ENCODE results near the gene NFIC. TPM values are rescaled to one million over a fixed set of nuclear protein-coding genes. Genes with fewer than 3 reads are reported as not detected.
A peak's percentile ranks its signal among the peaks of the same experiment; 100 is the strongest.

The NFIC gene
- total and polyA plus RNA-seq, 2 donors from 2014 or later: 20.3 to 173 TPM

- no peaks in the 10 kb centered on the region for H3K27me3 ChIP-seq (ENCODE audit: control insufficient read depth, insufficient read depth, low read length)
- peaks cover 0 to 33% (median 18%) of the 10 kb centered on the region in 3 donors for H3K4me1 ChIP-seq (ENCODE audit: control insufficient read depth in 2 of 3, insufficient read depth in 2 of 3, low read depth in 1 of 3, low read length in 3 of 3)
- H3K9ac ChIP-seq (ENCODE audit: low read length in 3 of 3): peak overlapping the region in 1 of 3 donors; percentile 61
- DNase-seq (no peak), FAIRE-seq (no peak)
- H3K4me3 ChIP-seq (ENCODE audit: low read length in 3 of 3): no peak overlapping the region
- peaks cover 0 to 8% (median 2%) of the 10 kb centered on the region in 3 donors for H3K36me3 ChIP-seq (ENCODE audit: control insufficient read depth in 2 of 3, insufficient read depth in 3 of 3, low read length in 3 of 3)
- no peaks in the 10 kb centered on the region for H3K9me3 ChIP-seq (ENCODE audit: control insufficient read depth in 2 of 3, insufficient read depth in 1 of 3, low read length in 3 of 3)
- intact Hi-C loops (cut with DNase I): no loop called here
- no peak for TF ChIP-seq CTCF (IDR thresholded peaks at IDR 0.05; ENCODE audit: borderline replicate concordance, extremely low read depth, insufficient read depth)
- peak overlapping the region; percentile 94 to 98 for H3K27ac ChIP-seq (ENCODE audit: low read depth in 2 of 2, low read length in 2 of 2)
These were observed 93.7 kb downstream of the NFIC start for GRCh38 chr19:3459965-3460582.

DNA sequence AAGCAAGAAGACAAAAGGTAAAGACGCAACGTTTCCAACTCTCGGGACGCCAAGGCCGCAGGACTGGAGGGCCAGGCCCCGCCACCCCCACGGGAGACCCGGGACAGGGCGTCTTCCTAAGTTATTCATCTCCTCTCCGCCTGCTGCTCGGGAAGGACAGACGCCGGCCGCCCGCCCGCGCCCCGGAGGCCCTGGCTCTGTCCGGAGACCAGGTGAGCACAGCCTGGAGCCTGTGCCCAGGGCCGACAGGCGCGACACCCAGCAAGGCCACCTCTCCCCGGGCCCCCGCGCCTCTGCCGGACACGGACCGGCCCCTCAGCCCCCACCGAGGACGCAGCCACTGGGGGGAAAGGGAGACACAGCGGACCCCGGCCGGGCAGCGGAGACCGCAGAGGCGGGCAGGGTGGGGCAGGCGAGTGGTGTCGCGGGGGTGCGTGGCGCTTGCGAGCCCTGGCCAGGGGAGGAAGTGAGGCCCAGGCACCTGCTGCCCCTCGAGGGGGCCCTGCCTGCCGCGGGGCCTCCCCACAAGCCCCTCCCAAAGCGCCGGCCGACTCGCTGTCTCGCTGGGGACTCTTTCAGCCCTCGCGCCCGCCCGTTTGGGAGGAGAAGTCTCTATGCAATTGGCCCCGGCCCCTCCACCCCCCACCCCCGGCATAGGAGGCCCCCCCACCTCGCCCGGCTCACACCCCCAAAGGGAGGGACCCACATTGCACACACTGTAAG is 96.8 kb downstream of the NFIC start:
- Histone ChIP-seq H3K4me1 (ENCODE audit: control insufficient read depth in 2 of 3, insufficient read depth in 2 of 3, low read depth in 1 of 3, low read length in 3 of 3) (peaks cover 0 to 18% (median 18%) of the 10 kb centered on the region in 3 donors), H3K4me3 (ENCODE audit: low read length in 3 of 3) (no peak overlapping the region), H3K9me3 (ENCODE audit: control insufficient read depth in 2 of 3, insufficient read depth in 1 of 3, low read length in 3 of 3) (no peaks in the 10 kb centered on the region), H3K27ac (ENCODE audit: low read depth in 2 of 2, low read length in 2 of 2) (no peak overlapping the region), H3K36me3 (ENCODE audit: control insufficient read depth in 2 of 3, insufficient read depth in 3 of 3, low read length in 3 of 3) (peaks cover 0 to 4% (median 0%) of the 10 kb centered on the region in 3 donors), H3K9ac (ENCODE audit: low read length in 3 of 3) (no peak overlapping the region), H3K27me3 (ENCODE audit: control insufficient read depth, insufficient read depth, low read length) (no peaks in the 10 kb centered on the region)
- no peak for TF ChIP-seq CTCF (IDR thresholded peaks at IDR 0.05; ENCODE audit: borderline replicate concordance, extremely low read depth, insufficient read depth)
- intact Hi-C loops (cut with DNase I): no loop called here
- DNase-seq (peak in 2 of 5 donors; percentile 39 to 50), FAIRE-seq (no peak)

DNA sequence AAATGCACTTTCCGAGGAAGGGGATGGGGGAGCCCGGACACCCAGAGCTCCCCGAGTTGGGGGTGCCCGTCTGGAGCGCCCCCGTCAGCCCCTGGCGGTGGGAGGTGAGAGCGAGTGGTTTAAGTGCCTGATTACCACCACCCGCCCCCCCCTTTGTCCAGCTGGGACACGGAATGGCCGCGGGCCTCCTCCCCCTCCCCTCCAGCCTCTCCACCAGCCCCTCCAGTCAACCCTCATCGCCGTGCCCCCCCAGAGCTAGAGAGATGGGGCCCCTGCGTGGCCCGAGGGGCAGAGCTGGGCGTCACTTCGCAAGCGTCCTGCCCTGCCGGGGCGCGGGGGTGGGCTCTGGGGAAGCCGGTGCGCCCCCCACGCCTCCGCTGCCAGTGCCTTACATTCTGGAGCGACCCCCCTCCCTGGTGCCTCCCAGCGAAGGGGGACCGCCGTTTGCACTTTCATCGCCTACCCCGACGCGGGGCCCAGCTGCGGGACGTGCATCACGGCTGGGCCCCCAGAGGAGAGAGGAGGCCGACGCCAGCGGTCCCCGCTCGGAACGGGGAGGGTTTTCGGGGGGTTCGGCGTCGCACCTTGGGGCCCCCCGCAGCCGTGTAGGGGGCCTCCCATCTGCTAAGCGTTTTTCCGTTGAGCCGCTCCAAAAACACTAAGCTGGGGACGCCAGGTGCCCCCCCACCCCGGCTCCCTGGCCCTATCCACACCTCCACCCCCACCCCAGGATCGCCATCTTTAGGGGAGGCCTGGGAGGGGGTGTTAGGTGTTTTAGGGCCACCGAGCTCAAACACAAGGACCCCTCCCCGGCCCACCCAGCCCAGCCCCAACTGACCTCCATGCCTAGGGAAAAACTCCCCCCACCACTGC is 97.6 kb downstream of the NFIC start:
- no peak overlapping the region for H3K4me3 ChIP-seq (ENCODE audit: low read length in 3 of 3)
- no peak overlapping the region for H3K27ac ChIP-seq (ENCODE audit: low read depth in 2 of 2, low read length in 2 of 2)
- peak in 1 of 5 donors; percentile 46 for DNase-seq
- TF ChIP-seq CTCF (IDR thresholded peaks at IDR 0.05; ENCODE audit: borderline replicate concordance, extremely low read depth, insufficient read depth): no peak
- H3K36me3 ChIP-seq (ENCODE audit: control insufficient read depth in 2 of 3, insufficient read depth in 3 of 3, low read length in 3 of 3): peaks cover 0 to 4% (median 0%) of the 10 kb centered on the region in 3 donors
- intact Hi-C loops (cut with DNase I): no loop called here
- no peaks in the 10 kb centered on the region for H3K9me3 ChIP-seq (ENCODE audit: control insufficient read depth in 2 of 3, insufficient read depth in 1 of 3, low read length in 3 of 3)
- H3K4me1 ChIP-seq (ENCODE audit: control insufficient read depth in 2 of 3, insufficient read depth in 2 of 3, low read depth in 1 of 3, low read length in 3 of 3): peaks cover 0 to 11% (median 11%) of the 10 kb centered on the region in 3 donors
- no peaks in the 10 kb centered on the region for H3K27me3 ChIP-seq (ENCODE audit: control insufficient read depth, insufficient read depth, low read length)
- H3K9ac ChIP-seq (ENCODE audit: low read length in 3 of 3): no peak overlapping the region
- FAIRE-seq: no peak

Measured in kidney (tissue), 14 donors.